Fibroblast of skin of abdomen (primary cell): ENCODE results near the gene PLCL1.

ENCODE experiments used
- DNase-seq: peaks from one replicate; pipeline ENCODE4 v3.0.0-alpha.2; 2013

PLCL1 gene

DNA sequence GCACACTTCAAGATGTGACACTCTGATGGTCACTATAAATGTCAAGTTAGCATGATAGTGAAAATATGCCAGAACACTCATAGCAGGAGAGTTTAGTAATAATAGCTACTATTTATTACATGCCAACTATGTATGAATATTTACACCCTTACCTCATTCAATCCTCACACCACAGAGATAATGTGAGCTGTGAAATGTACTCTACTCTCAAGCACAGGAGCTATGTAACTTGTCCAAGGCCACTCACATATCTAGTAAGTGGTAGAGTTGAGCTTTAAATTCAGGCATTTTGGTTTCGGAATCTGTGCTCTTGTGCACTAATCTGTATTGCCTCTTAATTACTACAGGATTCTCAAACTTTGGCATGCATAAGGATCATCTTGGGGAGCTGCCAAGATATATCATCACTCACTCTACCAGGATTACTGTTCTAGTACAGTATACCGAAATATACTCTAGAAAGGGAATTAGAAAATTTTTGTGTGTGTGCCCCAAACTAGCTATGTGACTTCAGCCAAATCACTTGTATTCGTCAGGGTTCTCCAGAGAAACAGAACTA lies 154.3 kb downstream of the PLCL1 start:
- DNase-seq, result peak; percentile 33

DNA sequence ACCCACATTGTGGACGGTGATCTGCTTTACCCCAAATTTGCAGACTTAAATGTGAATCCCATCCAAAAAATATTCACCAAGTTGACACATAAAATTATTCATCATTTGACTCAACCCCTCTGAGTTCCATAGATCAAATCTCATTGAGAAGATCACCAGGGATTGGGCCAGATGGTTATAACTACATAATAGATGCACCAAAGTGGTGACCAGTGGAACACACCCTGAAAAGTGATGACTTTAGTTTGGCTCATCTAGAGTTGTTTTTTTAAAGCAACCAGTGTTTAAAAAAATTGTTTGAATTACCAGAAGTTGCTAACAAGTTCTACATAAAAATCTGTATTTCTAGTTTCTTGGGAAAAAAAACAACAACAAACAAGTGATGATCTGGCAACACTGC lies 155.0 kb downstream of the PLCL1 start:
- no peak for DNase-seq

- DNase-seq, result no peak
These were observed 156.4 kb downstream of the PLCL1 start for GRCh38 chr2:197960786-197961185.

DNA sequence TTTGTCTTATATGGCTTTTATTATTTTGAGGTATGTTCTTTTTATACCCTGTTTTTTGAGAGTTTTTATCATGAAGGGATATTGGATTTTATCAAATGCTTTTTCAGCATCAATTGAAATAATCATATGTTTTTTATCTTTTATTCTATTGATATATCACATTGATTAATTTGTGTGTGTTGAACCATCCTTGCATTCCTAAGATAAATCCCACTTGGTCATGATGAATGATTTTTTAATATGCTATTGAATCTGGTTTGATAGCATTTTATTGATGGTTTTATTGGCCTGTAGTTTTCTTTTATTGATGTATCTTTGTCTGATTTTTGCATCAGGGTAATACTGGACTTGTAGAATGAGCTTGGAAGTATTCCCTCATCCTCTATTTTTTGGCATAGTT lies 160.3 kb downstream of the PLCL1 start:
- DNase-seq, result no peak

DNA sequence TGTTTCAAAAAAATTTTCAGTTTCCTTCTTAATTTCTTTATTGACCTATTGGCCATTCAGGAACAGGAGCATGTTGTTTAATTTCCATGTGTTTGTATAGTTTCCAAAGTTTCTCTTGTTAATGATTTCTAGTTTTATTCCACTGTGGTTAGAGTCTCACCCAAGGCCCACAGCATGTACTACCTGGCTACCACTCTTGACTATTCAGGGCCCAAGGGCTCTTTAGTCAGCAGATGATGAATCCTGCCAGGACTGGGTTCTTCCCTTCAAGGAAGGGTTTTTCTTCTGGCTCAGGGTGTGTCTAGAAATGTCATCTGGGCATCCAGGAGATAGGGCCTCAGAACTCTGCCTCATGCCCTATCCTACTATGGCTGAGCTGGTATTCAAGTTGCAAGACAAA lies 161.4 kb downstream of the PLCL1 start:
- no peak for DNase-seq

GRCh38 chr2:197969391-197969893 lies 165.0 kb downstream of the PLCL1 start:
- peak; percentile 87 for DNase-seq

DNA sequence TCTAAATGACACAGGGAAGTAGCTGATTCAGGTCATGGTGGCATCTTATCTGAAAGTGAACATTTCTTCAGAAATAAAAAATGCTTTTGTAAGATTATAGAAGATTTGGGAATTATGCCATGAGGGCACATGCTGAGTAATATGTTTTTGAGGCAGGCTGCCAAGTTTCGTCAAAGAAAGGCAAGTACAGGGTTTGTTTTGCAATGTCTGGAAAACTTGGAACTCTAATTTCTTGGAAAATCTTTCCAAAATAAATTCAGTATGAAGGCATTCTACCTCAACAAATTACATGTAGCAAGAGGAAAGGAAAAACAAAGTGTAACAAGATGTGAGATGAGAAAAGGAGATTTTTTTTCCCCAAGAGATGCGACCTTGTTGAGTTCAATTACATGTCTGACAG lies 167.7 kb downstream of the PLCL1 start:
- peak; percentile 83 for DNase-seq

DNA sequence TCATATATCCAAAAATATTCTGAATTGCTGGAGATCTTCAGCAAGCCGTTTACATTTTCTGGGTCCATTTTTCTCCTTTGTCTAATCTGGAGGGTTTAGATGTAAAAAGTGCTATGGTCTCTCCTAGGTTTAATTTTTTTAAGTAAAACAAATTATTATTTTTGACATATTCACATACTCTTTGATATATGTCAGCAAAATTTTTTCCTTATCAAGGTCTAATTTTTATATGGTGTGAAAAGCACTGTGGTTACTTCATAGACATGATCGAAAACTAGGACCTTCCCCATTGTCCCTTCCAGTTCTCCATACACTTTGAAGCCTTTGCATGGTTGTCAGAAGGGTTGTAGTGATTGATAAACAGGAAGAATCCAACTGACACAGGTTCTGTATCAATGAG lies 168.2 kb downstream of the PLCL1 start:
- no peak for DNase-seq

GRCh38 chr2:197973772-197974171 lies 169.4 kb downstream of the PLCL1 start:
- DNase-seq, result no peak

DNA sequence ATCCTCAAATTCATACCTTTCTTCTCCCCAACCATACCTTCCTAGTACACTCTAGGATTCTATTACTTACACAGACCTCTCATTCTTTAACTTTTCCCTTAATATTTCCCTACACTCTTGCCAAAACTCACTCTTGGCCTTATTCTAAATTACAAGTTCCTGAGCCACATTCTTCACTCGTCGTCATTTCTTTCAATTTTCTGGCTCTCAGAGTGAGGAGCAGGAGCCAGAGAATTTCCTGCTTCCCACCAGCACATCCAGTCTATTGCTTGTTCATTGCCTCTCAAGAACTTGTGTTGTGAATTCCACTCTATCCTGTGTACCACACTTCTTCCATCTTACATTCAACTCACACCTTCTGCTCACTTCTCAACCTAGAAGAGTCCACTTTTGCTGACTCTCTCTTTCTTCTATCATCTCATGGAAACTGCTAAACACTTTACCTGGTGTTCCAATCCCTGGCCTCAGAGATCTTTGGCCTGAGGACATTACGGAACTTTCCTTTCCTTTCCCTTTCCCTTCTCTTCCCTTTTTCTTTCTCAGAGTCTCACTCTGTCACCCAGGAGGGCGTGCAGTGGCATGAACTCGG lies 171.6 kb downstream of the PLCL1 start:
- no peak for DNase-seq

- no peak for DNase-seq
These were observed 174.6 kb downstream of the PLCL1 start for GRCh38 chr2:197978971-197979370.

DNA sequence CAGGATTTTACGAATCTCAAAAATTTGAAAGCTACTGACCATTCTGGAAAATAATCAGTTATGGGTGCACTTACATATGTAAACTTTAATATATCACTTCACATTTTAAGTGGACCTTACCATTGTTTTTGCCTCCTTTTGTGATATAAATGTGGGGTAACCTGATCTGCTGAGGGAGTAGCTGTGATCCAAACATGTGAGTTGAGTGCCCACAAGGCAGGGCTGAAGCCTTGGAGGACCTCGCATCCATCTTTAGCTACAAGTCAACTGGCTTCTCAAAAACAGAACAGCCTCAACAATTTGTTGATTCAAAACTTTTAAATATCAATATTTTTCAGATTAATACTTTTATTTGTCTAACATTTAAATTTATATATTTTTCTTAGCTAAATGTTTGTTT lies 178.2 kb downstream of the PLCL1 start:
- no peak for DNase-seq

DNA sequence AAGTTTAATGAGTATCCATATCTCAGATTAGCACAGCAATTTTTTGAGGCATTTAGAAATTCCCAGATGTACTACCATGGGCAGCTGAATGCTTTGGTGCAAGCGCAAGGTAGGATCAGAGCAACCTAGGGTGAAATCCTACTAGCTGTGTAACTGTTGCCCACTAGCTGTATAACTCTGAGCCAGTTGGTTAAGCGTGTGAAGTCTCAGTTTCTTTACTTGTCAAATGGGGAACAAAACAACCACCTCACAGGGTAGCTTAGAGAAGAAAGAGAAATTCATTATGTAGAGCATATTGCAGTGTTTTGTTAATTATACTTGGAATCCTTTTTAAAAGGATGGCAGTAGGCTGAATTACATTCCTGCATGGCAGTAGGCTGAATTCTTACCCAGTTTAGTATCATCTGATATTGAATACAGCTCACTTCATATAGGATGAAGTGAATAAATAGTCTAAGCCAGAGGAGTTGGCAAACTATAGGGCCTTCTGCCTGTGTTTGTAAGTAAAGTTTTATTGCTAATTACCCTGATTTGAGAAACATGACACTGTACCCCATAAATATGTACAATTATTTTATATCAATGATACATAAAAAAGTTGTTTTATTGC lies 180.7 kb downstream of the PLCL1 start:
- no peak for DNase-seq

DNA sequence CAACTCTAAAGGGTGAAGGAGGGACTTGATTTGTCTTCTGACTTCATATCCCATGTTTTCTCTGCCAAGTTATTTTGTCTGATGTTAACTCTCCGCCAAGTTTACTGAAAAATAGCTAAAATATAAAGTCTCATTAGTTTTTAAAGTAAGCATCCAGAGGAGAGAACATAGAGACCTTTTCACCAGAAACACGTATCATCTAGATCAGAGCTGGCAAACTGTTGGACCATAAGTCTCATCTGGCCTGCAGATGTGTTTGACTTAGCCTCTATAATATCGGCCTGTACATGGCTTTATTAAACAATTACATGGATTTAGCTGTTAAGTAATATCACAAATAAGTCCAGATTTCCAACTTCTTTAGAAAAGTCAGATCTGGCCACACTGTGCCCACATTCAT lies 182.6 kb downstream of the PLCL1 start:
- peak; percentile 11 for DNase-seq

DNA sequence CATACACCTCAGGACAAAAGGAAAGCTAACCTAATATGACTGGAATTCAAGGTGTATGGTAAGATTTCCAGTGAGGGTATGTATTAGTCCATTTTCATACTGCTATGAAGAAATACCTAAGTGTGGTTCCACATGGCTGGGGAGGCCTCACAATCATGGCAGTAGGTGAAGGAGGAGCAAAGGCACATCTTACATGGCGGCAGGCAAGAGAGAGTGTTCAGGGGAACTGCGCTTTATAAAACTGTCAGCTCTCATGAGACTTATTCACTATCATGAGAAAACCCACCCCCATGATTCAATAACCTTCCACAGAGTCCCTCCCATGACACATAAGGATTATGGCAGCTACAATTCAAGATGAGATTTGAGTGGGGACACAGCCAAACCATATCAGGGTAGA lies 186.0 kb downstream of the PLCL1 start:
- no peak for DNase-seq

DNA sequence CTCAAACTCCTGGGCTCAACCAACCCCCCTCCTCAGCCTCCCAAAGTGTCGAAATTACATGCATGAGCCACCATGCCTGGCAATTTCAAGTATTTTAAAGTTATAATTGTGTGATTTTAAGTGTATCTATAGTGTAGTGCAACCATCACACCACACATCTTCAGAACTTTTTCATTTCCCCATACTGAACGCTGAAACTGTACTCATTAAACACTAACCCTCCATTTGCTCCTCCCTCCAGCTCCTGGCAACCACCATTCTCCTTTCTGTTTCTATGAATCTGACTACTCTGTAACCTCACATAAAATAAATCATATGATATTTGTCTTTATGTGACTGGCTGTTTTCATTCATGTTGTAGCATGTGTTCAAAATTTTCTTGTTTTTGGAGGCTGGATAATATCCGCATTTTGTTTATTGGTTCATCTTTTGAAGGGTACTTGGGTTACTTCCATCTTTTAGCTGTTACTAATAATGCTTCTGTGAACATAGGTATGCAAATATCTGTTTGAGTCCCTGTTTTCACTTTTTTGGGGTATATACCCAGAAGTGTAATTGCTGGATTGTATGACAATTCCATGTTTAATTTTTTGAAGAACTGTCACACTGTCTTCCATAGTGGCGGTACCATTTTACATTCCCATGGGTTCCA lies 188.2 kb downstream of the PLCL1 start:
- no peak for DNase-seq

DNA sequence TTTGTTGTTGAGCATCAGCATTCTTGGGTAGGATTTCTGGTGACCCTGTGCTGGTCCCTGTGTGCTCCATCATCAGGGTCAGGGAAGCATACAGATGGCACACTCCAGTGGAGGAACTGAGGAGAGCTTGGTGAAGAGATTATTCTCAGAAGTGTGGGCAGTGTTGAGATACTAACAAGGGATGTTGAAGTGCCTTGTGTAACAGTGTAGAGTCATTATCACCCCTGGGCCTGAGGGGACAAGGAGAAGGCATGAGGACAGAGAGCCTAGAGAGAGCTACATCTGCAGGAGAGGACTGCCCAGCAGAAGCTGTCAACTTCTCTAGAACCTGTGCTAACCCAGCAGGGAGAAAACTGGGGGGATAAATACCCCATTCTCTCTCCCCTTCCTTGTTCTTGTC lies 189.0 kb downstream of the PLCL1 start:
- no peak for DNase-seq

GRCh38 chr2:197993830-197994229 lies 189.4 kb downstream of the PLCL1 start:
- peak; percentile 59 for DNase-seq

DNA sequence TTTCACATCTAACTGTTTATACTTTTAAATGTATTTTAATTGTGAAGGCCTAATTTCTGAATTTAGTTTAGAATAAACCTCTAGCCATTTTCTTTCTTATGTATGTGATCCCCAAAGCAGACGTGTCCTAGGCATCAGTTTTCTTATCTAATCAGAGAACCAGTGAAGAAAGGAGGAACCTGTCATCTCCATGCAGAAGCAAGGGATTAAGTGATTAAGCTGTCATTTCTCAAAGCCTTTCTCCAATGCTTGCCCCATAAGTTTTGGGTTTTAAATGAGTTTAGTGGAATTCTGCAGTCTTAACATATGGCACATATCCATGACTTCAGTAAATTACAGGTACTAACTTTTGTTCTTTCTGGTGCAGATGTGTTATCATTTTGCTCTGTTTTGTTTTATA lies 190.4 kb downstream of the PLCL1 start:
- DNase-seq, result no peak

- DNase-seq, result no peak
These were observed 192.2 kb downstream of the PLCL1 start for GRCh38 chr2:197996583-197996982.

DNA sequence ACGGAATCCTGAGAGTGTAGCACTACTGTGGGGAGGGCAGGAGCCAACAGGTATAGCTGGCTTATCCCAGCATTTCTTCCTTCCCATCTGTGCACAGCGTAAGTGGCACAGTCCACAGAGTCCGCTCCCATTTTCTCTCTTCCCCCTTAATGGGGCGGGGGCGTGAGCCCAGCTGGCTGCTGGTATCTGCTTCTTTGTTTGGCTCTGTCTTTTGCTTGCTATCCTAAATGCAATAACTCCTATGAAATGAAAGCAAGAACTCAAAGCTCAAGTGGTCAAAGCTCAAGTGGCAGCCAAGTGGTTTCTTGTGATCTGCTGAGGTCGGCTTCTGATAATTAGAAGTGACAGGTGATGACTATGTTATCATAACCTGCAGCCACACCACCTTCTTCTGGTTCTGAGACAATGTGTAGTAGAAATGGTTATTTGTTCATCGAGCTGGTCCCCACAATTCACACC lies 192.7 kb downstream of the PLCL1 start:
- no peak for DNase-seq

DNA sequence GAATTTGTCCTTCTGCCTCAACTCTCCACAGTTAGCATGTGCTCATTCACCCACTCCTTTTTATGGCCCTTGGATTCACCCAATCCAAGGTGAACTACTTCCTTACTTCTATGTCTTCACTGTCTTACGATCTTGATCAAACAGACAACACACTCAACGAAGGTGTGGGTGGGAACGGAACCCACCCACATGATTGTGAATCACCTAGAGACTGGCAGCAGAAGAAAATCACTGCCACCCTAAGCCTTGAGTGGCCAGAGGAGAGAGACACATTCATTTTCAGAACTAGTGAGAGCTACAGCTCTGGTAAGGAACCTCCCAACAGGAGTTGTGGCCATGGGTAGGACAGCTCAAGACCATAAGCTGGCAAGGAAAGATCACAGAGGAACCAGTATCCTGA lies 194.3 kb downstream of the PLCL1 start:
- DNase-seq, result no peak

GRCh38 chr2:198000417-198000816 lies 196.0 kb downstream of the PLCL1 start:
- DNase-seq, result no peak

DNA sequence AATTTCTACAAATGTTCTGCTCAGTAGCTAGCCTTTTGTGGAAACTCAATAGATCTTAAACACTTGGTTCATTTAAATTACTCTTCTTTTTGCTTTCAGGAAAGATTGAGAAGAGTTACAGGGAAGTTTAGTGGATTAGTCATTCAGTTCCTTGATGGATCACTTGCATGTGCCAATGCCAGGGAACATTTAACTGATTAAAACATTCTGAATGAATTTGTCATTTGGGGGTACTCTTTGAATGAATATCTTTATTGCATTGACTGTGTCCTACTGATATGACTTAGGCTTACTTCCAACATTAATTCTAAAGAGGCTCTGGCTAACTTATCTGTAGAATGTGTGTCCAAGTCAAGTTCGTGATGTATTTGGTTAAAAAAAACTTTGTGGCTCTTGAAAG lies 199.8 kb downstream of the PLCL1 start:
- DNase-seq, result peak; percentile 69
